RPMI8226 (cell line): ENCODE data around the gene MT1G.
"Not testable (repeated sequence)": the region's sequence is repeated elsewhere in the genome, so short reads cannot be mapped to it uniquely, and the experiment has no call there.

Experiments
- DNase-seq: peaks from one replicate; pipeline ENCODE4 v3.0.0-alpha.2; 2015

Gene MT1G

DNA sequence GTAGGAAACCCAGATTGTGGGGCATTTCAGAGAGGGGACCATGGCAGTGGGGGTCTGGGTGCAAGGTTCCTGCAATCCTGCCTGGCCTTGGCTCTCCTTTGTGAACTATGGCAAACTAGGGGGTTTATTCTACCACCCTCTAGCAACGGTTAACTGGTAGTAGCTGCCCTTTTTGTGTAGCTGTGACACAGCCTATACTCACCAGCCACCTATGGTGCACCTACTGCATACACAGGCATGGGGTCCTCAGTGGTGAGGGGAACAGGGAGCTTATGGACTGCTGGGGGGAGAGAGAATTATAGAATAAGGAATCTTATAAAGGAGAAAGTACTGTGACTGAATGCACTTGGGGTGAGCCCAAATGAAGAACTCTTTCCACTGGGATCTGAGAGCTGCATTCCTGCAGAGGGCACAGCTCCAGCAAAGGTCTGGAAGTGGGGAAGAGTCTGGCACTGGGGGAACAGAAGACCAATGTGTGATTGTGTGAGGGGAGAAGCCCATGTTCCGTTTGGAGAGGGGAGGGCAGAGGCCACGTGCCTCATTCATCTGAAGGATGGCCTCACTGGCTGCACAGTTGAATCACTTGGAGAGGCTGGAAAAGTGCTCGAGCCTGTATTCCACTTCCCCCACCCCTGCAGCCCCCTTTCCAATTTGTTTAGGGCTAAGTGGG, 16.5 kb upstream of the MT1G start:
- no peak for DNase-seq

DNA sequence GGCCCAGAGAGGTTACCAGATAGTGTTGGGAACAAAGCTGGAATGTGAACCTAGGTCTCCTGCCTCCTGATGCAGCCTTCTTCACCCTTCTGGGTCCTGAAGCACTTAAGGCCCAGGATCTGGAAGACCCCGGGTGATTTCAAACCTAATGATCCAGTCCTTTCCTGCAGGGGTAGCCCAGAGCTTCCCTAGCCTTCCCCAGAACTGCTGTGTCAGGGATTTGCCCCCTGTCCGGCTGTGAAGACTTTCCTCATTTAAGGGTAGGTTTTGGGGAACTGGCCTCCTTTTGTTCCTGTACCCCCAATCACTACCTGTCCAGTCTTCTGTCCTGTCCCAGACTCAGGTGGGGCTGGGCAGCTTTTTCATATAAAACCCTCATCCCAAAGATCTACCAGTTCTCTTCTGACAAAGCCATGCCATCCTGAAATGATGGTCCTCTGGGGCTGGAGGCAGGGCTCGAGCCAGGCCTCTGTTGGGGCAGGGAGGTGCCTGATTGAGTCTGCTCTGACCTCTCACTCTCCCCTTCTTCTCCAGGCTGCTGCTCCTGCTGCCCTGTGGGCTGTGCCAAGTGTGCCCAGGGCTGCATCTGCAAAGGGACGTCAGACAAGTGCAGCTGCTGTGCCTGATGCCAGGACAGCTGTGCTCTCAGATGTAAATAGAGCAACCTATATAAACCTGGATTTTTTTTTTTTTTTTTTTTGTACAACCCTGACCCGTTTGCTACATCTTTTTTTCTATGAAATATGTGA, 15.7 kb upstream of the MT1G start:
- peak; percentile 62 for DNase-seq

DNA sequence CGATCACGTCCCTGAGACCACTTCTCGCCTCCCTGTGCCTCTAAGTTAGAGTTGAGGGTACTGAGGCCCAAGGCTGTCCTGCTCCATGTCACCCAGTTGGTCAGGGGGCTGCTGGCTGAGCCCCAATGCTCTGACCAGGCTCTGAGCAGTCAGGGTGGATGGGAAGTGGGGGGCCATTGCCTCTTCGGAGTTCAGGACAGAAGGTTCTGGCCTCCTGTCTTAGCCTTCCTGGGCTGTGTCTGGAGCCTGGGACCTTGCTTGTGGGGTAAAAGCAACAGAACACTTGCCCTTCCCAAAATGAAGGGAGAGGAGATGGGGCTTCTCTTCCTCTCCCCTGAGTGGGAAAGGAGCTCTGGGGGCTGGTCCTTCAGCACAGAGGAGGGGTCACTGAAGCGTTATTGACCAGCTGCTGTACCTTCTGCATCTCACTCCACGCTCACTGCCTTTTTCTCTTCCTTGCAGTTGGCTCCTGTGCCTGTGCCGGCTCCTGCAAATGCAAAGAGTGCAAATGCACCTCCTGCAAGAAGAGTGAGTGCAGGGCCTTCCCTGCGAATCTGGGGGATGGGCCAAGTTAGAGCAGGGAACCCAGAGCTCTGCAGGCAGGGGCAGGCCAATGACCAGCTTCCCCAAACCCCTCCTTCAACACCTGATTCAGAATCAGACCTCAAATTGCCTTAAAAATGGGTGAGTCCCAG, 15.0 kb upstream of the MT1G start:
- DNase-seq = peak; percentile 47

DNA sequence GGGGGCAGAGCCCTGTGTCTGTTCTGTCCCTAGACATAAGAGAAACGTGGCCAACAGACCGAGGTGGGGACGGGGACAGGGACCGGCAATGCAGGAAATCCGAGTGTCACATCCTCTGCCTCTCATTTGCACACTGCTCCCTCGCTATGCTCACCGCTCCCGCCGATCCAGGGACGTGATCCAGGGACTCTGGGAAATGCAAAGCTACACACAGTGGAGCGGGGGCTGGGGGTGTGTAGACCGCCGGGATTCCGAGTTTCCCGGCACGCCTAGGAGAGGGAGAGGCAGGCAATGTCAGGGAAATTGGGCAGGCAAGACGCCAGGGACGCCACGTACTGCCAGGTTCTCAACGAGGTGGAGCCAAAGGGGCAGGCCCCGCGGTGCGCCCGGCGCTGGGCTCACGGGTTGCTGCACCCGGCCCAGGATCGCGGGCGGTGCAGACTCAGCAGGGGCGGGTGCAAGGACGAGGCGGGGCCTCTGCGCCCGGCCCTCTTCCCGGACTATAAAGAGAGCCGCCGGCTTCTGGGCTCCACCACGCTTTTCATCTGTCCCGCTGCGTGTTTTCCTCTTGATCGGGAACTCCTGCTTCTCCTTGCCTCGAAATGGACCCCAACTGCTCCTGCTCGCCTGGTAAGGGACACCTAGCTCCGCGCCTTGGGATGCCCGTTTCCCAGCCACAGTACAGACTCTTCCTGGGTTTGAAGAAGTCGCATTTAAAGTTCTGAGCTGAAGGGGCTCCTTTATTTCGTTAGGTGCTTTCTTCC, 14.3 kb upstream of the MT1G start, which contains the start of gene MT1X:
TSS of gene MT1X (plus strand) at position 532 of the 764 bp plus-strand sequence. CDS start at position 603, 71 bp downstream.
- DNase-seq = peak; percentile 97

DNA sequence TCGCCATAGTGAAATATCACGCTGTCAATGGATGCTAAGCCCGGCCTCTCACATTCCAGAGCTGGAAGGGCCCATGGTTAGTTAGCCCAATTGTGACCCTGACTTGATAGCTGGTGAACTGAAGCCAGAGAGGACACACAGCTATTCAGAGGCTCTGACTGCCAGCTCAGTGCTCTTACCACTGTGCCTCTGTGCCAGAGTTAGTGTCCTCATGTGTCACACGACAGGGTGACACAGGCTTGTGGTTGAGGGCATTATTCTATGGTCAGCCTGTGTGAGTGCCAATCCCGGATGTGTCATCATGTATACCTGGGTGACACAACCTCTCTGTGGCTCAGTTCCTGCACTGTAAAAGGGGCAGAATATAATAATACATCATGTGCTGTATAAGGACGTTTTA, 12.0 kb upstream of the MT1G start:
- no peak for DNase-seq

DNA sequence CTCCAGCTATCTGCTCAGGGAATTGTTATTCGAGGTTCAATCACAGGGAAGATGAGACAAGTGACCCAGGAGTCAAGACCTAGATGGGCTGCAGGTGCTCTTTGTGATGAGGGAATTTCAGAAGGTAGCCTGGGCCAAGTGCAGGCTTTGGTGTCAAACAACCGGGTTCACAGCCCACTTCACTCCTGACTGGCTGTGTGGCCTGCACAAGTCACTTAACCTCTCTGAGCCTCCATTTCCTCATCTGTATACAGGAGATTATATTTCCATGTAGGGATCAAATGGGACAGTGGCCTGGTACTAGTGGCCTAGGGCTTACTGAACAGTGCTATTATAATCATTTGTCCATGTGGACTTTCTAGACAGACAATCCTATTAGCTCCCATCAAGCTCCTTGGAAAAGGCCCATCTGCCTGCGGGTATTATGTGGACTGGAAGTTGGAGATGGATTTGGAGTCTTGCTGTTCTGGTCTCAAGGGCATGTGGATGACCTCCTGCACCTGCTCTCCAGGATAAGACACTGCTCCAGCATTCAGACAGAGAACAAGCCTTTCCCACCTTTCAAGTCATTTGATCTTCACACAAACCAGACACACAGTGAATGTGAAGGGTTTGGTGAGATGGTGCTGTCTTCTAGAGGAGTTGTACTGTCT, 11.3 kb upstream of the MT1G start:
- DNase-seq = no peak

DNA sequence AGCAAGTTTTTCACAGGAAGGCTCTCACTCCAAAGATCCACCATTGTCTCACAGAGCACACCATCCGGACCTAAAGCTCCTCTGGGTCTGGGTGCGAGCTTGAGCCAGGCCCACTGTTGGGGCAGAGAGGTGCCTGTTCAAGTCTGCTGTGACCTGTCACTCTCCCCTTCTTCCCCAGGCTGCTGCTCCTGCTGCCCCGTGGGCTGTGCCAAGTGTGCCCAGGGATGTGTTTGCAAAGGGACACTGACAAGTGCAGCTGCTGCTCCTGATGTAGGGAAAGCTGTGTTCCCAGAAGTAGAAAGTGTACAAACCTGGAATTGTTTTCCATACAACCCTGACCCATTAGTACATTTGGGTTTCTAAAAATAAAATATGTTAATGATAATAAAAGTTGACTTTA, 9.6 kb upstream of the MT1G start:
- DNase-seq = no peak

DNA sequence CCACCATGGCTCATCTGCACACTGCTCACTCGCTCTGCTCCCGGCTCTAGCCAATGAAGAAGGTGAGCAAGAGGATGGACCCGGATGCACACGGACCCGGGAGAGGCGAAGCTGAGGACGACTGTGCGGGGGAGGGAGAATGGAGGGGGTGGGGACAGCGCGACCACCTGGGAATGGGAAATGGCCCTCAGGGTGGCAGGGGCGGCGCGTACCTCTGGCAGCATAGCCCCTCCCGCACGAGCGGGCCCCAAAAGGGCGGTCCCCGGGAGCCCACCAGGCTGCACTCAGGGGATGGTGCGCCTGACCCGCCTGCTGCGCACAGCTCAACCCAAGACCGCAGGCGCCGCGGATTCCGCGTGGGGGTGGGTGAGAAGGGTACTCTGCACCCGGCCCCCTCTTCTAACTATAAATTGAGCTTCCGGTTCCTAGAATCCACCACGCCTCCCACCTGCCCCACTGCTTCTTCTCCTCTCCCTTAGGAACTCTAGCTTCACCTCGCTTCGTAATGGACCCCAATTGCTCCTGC, 7.9 kb upstream of the MT1G start:
- DNase-seq = no peak

DNA sequence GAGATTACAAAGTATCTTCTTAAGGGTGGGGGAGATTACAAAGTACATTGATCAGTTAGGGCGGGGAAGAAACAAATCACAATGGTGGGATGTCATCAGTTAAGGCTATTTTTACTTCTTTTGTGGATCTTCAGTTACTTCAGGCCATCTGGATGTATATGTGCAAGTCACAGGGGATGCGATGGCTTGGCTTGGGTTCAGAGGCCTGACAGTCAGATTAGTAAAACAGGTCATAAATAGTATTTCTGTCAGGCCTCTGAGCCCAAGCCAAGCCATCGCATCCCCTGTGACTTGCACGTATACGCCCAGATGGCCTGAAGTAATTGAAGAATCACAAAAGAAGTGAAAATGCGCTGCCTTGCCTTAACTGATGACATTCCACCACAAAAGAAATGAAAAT, 6.7 kb upstream of the MT1G start:
- not testable (repeated sequence) for DNase-seq

DNA sequence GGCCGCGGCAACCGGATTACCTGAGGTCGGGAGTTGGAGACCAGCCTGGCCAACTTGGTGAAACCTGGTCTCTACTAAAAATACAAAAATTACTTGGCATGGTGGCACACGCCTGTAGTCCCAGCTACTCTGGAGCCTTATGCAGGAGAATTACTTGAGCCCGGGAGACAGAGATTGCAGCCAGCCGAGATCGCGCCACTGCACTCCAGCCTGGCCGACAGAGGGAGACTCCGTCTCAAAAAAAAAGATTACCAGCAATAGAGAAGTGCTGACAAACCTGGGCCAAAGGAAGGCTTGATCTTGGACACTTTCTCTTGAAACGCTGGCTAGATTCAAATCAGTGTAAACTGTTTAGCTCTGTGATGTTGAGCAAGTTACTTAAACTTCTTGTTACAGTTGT, 6.1 kb upstream of the MT1G start:
- peak; percentile 75 for DNase-seq

DNA sequence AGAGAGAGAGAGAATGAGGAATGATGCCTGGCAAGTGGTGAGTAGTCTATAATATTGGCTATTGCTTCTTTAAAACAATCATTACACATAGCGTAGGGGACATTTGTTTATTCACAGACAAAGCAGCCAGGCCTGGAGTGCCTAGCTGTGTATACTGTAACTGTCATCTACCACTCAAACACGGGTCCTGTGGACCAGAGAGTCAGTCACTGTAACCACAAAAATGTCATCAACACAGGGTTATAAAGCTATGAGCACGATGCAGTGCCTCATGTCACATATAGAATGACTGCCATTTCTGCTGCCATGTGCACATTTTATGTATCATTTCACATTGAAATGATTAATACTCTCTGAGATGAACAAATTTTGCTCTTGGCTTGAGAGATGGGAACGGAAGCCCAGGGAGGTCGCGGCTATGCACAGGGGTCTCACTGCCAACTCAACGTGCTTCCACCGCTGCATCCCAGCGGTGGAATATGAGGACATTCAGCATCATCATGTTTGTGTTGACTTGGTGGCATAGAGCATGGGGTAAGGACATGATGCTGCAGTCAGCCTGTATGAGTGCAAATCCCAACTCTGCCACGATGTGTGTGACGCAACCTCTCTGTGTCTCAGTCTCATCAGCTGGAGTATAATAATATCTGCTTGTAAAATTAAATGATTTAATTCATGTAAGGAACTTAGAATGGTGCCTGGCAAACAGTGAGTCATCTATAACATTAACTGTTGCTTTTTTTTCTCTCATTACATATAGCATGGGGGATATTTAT, 5.1 kb upstream of the MT1G start:
- DNase-seq = no peak

DNA sequence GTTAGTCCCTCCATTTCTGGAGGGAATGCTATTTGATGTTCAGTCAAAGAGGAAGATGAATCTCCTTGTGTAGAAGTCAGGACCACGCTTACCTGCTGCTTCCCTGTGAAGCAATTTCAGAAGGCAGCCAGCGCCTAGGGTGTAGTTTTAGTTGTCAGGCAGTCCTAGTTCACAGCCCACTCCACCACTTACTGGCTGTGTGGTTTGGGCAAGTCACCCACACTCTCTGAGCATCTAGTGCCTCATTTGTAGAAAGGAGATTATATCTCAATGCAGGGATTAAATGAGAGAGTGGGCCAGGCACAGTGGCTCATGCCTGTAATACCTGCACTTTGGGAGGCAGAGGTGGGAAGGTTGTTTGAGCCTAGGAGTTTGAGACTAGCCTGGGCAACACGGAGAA, 4.3 kb upstream of the MT1G start:
- not testable (repeated sequence) for DNase-seq

DNA sequence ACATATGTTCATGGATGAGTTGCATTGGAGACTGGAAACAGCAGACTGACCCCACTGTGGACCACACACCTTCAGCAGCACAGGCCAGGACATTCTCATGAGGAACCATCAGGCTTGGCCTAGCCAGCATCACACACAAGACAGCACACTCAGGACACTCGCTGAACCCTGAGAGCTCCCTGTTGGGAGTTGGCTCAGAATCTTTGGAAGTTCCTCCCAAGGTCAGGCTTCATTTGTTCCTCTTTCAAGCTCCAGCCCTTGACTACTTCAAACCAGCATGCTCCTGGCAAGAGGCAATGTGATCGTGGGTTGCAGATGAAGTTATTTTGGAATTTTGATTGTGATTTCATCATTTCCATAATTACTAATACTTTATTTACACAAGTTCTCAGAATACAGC, 3.8 kb upstream of the MT1G start:
- DNase-seq = not testable (repeated sequence)

DNA sequence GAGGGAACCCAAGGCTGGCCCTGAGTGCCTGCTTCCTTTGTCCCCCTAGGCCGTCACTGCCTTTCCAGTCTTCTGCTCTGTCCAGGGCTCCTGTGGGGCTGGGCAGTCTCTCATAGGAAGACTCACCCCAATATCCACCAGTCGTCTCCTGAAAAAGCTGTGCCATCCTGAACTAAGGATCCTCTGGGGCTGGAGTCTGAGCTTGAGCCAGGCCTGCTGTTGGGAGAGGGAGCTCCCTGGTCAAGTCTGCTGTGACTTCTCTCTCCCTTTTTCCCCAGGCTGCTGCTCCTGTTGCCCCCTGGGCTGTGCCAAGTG, 2.7 kb upstream of the MT1G start:
- DNase-seq = no peak

DNA sequence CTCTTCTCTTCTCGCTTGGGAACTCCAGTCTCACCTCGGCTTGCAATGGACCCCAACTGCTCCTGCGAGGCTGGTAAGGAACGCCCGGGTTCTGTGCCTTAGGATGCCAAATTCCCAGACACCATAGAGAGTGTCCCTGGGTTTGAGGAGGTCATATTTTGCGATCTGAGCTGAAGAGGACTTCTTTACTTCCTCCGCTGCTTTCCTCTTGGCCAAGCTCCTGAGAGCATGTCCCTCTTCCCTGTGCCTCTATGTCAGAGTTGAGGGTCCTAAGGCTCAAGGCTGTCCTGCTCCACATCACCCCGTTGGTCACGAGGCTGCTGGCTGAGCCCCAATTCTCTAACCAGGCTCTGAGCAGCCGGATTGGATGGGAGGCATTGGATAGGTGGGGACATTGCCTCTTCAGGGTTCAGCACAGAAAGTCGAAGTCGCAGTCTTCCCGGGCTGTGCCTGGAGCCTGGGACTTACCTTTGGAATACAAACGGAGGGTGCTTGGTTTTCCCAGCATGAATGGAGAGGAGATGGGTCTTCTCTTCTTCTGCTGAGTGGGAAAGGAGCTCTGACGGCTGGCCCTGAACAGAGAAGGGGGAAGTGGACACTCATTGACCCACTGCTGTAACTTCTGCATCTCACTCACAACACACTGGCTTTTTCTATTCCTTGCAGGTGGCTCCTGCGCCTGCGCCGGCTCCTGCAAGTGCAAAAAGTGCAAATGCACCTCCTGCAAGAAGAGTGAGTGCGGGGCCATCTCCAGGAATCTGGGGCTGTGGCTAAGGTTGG, 2.2 kb upstream of the MT1G start:
- DNase-seq = no peak

DNA sequence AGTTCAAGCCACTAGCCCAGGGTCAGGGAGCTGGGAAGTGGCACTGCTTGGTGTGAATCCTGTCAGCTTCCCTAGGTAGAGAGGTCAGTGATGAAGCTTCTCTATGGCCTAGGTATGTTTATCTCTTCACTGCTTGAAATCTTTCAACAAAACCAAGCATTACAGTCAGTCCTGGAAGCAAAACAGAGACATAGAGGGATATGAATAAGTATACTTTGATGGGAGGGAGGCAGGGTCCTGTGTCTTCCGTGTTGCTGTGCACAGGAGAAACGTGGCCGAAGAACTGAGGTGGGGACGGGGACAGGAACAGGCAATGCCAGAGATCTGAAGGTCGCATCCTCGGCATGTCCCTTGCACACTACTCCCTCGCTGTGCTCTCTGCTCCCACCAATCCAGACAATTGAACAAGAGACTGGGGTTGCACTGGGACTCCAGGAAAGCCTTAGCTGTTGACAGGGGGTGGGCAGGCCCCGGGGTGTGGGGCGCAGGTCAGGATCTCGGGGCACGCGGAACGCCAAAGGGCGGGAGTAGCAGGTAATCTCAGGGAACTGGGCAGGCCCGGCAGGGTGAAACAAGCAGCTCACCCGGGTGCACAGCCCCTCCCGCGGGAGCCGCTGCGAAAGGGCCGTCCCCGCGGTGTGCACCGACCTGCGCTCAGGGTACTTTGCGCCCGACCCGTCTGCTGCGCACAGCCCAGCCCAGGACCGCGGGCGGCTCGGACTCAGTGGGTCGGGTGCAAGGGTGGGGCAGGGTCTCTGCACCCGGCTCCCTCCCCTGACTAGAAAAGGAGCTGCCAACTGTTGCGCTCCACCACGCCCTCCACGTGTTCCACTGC, 1.4 kb upstream of the MT1G start, which contains the start of gene MT1H:
TSS of gene MT1H (plus strand) at position 810 of the 835 bp plus-strand sequence. CDS start 71 bp downstream, outside the sequence.
- peak; percentile 41 for DNase-seq

DNA sequence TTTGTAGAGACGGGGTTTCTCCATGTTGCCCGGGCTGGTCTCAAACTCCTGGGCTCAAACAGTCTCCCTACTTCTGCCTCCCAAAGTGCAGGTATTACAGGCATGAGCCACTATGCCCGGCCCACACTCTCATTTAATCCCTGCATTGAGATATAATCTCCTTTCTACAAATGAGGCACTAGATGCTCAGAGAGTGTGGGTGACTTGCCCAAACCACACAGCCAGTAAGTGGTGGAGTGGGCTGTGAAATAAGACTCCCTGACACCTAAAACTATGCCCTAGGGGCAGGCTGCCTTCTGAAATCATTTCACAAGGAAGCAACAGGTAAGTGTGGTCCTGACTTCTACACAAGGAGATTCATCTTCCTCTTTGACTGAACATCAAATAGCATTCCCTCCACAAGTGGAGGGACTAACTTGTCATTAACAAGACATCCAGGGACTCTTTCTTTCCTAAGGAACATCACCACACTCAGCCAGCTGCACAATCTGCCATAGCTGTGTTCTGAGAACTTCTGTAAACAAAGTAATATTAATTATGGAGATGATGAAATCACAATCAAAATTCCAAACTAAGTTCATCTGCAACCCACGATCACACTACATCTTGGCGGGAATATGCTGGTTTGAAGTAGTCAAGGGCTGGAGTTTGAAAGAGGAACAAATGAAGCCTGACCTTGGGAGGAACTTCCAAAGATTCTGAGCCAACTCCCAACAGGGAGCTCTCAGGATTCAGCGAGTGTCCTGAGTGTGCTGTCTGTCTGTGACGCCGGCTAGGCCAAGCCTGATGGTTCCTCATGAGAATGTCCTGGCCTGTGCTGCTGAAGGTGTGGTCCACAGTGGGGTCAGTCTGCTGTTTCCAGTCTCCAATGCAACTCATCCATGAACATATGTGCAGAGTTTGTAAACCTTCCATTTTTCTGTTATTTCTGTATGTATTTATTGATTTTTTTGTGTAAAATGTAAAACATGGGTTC, 2.3 kb downstream of the MT1G start:
- DNase-seq = not testable (repeated sequence)

DNA sequence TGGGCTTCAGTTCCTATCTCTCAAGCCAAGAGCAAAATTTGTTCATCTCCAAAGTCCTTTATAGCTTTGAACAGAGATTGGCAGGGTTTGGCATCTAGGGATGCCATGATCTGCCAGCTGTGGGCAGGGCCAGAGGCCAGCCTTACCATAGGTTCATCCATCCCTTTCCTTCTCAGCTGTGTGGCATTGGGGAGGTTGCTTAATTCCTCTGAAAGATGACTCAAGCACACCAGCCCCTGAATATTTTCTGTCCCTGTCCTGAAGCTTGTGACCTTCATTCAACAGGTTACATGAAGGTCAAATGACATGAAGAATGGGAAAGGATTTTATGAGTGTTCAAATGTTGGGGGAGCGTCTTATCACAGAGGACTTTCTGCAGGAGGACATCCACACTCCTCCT, 3.4 kb downstream of the MT1G start:
- no peak for DNase-seq
